ENCODE data around the gene ATP1B1. TPM values are rescaled to one million over a fixed set of nuclear protein-coding genes. Genes with fewer than 3 reads are reported as not detected.

The ATP1B1 gene
- total and polyA plus RNA-seq, 9 of the 15 experiments (the other 6 are each of a cell fraction or from before 2014, with no cell fraction given), result 0.76 to 3.0 (median 1.7) TPM

- 46% methylated on average over 4 of the region's 4 CpGs for WGBS (ENCODE audit: insufficient coverage, low coverage, missing lambda C conversion rate)
- FAIRE-seq, result peak; percentile 44
- Histone ChIP-seq H3K4me2 (ENCODE audit: insufficient read depth, low read length) (peak overlapping the region; percentile 55), H2AFZ (ENCODE audit: low read depth, low read length) (peak overlapping the region; percentile 64), H3K36me3 (ENCODE audit: control insufficient read depth, insufficient read depth, low read length) (no peaks in the 10 kb centered on the region), H3K27ac (ENCODE audit: extremely low read depth, low read depth, low read length) (peak overlapping the region; percentile 25; the same call in 1 of the 3 replicates), H3K27me3 (ENCODE audit: control insufficient read depth in 2 of 2, insufficient read depth in 2 of 2, low read length in 2 of 2) (no peaks in the 10 kb centered on the region), H3K9ac (ENCODE audit: insufficient read depth in 1 of 2, low read depth in 2 of 2, low read length in 2 of 2) (peak overlapping the region in 1 of 2 experiments; percentile 36; a peak in 1 of 4 replicates), H4K20me1 (replicated peaks; ENCODE audit: control insufficient read depth, insufficient read depth, low read length) (no peaks in the 10 kb centered on the region), H3K4me3 (peak overlapping the region; percentile 14; the same call in 1 of the 2 replicates), H3K9me3 (replicated peaks; ENCODE audit: control insufficient read depth, insufficient read depth, low read depth, low read length) (no peaks in the 10 kb centered on the region), H3K79me2 (ENCODE audit: control insufficient read depth, insufficient read depth, low read length) (no peaks in the 10 kb centered on the region), H3K9me1 (ENCODE audit: control insufficient read depth, insufficient read depth, low read length) (no peaks in the 10 kb centered on the region), H3K4me1 (replicated peaks in 1 of 2; ENCODE audit: control insufficient read depth in 2 of 2, insufficient read depth in 2 of 2, low read length in 2 of 2) (peaks cover 0 to 5% of the 10 kb centered on the region in 2 experiments; a peak in 1 of 5 replicates)
- no TSS peak for BruUV-seq (replicated peaks)
- POLR2A ChIA-PET, result no interaction called here
- intact Hi-C loops (cut with micrococcal nuclease), result no loop called here
- ATAC-seq, result peak; percentile 83
- in situ Hi-C loops (cut with MboI), result no loop called here
- CTCF ChIA-PET (ENCODE audit: low intra/inter-chr PET ratio), result no interaction called here
- no peak for DNase-seq (ENCODE audit: extremely low read depth in 1 of 4, low spot score in 3 of 4)
- TF ChIP-seq SETDB1 (IDR thresholded peaks at IDR 0.05; ENCODE audit: low read length), result no peak
- TF ChIP-seq HES1 (IDR thresholded peaks at IDR 0.05; ENCODE audit: low read depth), result no peak
- no peak for TF ChIP-seq CEBPZ (IDR thresholded peaks at IDR 0.05; ENCODE audit: borderline replicate concordance, low read depth, low read length)
- no peak for TF ChIP-seq ZBTB43 (CRISPR knock-in tag; IDR thresholded peaks at IDR 0.05)
- TF ChIP-seq REST (IDR thresholded peaks at IDR 0.05; ENCODE audit: borderline replicate concordance), result peak; percentile 66
- no peak for TF ChIP-seq REST (CRISPR knock-in tag; IDR thresholded peaks at IDR 0.05; ENCODE audit: low read depth)
- TF ChIP-seq MCM3 (IDR thresholded peaks at IDR 0.05), result no peak
- TF ChIP-seq BRF1 (IDR thresholded peaks at IDR 0.05; ENCODE audit: borderline replicate concordance, extremely low read depth, insufficient read length), result no peak
Observed at GRCh38 chr1:169113613-169114119, 7.2 kb downstream of the ATP1B1 start.
